IMR-90 (cell line): Measurements from ENCODE around the gene CSH2. TPM values are rescaled to one million over a fixed set of nuclear protein-coding genes. Genes with fewer than 3 reads are reported as not detected.
A peak's percentile ranks its signal among the peaks of the same experiment; 100 is the strongest.
"Not testable (repeated sequence)": the region's sequence is repeated elsewhere in the genome, so short reads cannot be mapped to it uniquely, and the experiment has no call there.

Experiments
- ATAC-seq: fragments of 200-7000 bp; cut with Tn5 transposase; 2 replicates; pipeline ENCODE4 v1.9.1; 2020; ENCODE audit warnings: low read depth, mild to moderate bottlenecking, moderate library complexity
- BruUV-seq: library from RNA; stranded (reverse); fragments of 400-500 nt; replicated peaks from 2 replicates; lab custom pipeline; 2021; lab: Mats Ljungman, UMichigan
- CTCF ChIA-PET: fragments of 300-600 bp; formaldehyde crosslinking; extraction: SDS; loops from one replicate; lab custom pipeline; 2021; ENCODE audit warnings: antibody characterized with exemption; lab: Yijun Ruan, JAX
- POLR2A ChIA-PET: fragments of 300-600 bp; sonication (Branson Sonifier 250); formaldehyde crosslinking; loops from one replicate; lab custom pipeline; 2022; ENCODE audit warnings: antibody characterized with exemption; ENCODE audit not compliant: unreplicated experiment; lab: Charles Lee
- DNase-seq: peaks from one replicate; pipeline ENCODE4 v3.0.0; 2013
- H2AFZ ChIP-seq: replicated peaks from 2 replicates; pipeline ENCODE3; 2013; ENCODE audit warnings: low read length, mild to moderate bottlenecking; ENCODE audit not compliant: poor library complexity
- H2AK5ac ChIP-seq: 2 replicates; pipeline ENCODE4 v1.6.1; 2013; ENCODE audit warnings: low read depth, low read length, inconsistent platforms
- H2AK9ac ChIP-seq: replicated peaks from 2 replicates; pipeline ENCODE3; 2013; ENCODE audit warnings: mild to moderate bottlenecking, low read depth, low read length, moderate library complexity; ENCODE audit not compliant: poor library complexity
- H2BK120ac ChIP-seq: 2 replicates; pipeline ENCODE4 v1.6.1; 2013; ENCODE audit warnings: low read depth, low read length, inconsistent platforms
- H2BK15ac ChIP-seq: 3 replicates; pipeline ENCODE4 v1.6.1; 2013; ENCODE audit warnings: low read depth, low read length, inconsistent platforms
- H2BK20ac ChIP-seq: 2 replicates; pipeline ENCODE4 v1.6.1; 2013; ENCODE audit warnings: low read depth, mild to moderate bottlenecking, inconsistent platforms, low read length, moderate library complexity
- H2BK5ac ChIP-seq: 2 replicates; pipeline ENCODE4 v1.6.1; 2013; ENCODE audit warnings: mild to moderate bottlenecking, low read depth, low read length, inconsistent platforms; ENCODE audit not compliant: poor library complexity, severe bottlenecking
- H3K14ac ChIP-seq: replicated peaks from 2 replicates; pipeline ENCODE4 v1.6.1; 2013; ENCODE audit warnings: low read depth, low read length, inconsistent platforms
- H3K18ac ChIP-seq: 2 replicates; pipeline ENCODE4 v1.6.1; 2013; ENCODE audit warnings: low read depth, low read length, control low read depth
- H3K23ac ChIP-seq: 2 replicates; pipeline ENCODE4 v1.6.1; 2013; ENCODE audit warnings: low read depth, low read length, inconsistent platforms
- H3K27ac ChIP-seq: 2 replicates; pipeline ENCODE4 v1.5.1; 2013; ENCODE audit warnings: mild to moderate bottlenecking, control low read depth, low read length; ENCODE audit not compliant: insufficient read depth
- H3K27me3 ChIP-seq: 2 replicates; pipeline ENCODE4 v1.6.1; 2013; ENCODE audit warnings: low read length; ENCODE audit not compliant: control insufficient read depth, insufficient read depth
- H3K36me3 ChIP-seq: 2 replicates; pipeline ENCODE4 v1.6.1; 2013; ENCODE audit warnings: low read length, mixed read lengths; ENCODE audit not compliant: control insufficient read depth, insufficient read depth
- H3K4ac ChIP-seq: 2 replicates; pipeline ENCODE4 v1.6.1; 2013; ENCODE audit warnings: low read depth, low read length, inconsistent platforms
- H3K4me1 ChIP-seq: 2 replicates; pipeline ENCODE4 v1.6.1; 2013; ENCODE audit warnings: low read length, mixed read lengths; ENCODE audit not compliant: control insufficient read depth, insufficient read depth
- H3K4me2 ChIP-seq: 2 replicates; pipeline ENCODE4 v1.6.1; 2013; ENCODE audit warnings: low read depth, mild to moderate bottlenecking, control low read depth, low read length, moderate library complexity
- H3K4me3 ChIP-seq: 2 replicates; pipeline ENCODE4 v1.5.1; 2013; ENCODE audit warnings: low read depth, mild to moderate bottlenecking, control low read depth, low read length, moderate library complexity; ENCODE audit not compliant: insufficient read depth
- H3K56ac ChIP-seq: 2 replicates; pipeline ENCODE4 v1.6.1; 2013; ENCODE audit warnings: low read length, inconsistent platforms; ENCODE audit not compliant: insufficient read depth; ENCODE audit errors: extremely low read depth
- H3K79me1 ChIP-seq, 2 experiments: 2 replicates each; pipeline ENCODE4 v1.6.1; 2013; ENCODE audit warnings: low read length in 2 of 2, inconsistent platforms in 1 of 2, low read depth in 1 of 2
- H3K9ac ChIP-seq: 2 replicates; pipeline ENCODE4 v1.6.1; 2013; ENCODE audit warnings: low read depth, low read length, control low read depth
- H3K9me1 ChIP-seq: 2 replicates; pipeline ENCODE4 v1.6.1; 2013; ENCODE audit warnings: low read length, inconsistent platforms; ENCODE audit not compliant: insufficient read depth
- H3K9me3 ChIP-seq: 2 replicates; pipeline ENCODE4 v1.6.1; 2013; ENCODE audit warnings: low read length; ENCODE audit not compliant: control insufficient read depth, insufficient read depth
- H4K20me1 ChIP-seq: 2 replicates; pipeline ENCODE4 v1.6.1; 2013; ENCODE audit warnings: low read length, inconsistent platforms; ENCODE audit not compliant: insufficient read depth
- H4K5ac ChIP-seq: 2 replicates; pipeline ENCODE4 v1.6.1; 2013; ENCODE audit warnings: mild to moderate bottlenecking, low read depth, low read length, control low read depth
- H4K8ac ChIP-seq, 2 experiments: 2 replicates each; pipeline ENCODE4 v1.6.1; 2013; ENCODE audit warnings: low read depth in 2 of 2, low read length in 2 of 2, control low read depth in 1 of 2, inconsistent platforms in 1 of 2
- H4K91ac ChIP-seq: 2 replicates; pipeline ENCODE4 v1.6.1; 2013; ENCODE audit warnings: low read depth, low read length, inconsistent platforms; ENCODE audit not compliant: insufficient read depth
- MAFK ChIP-seq: IDR thresholded peaks from 2 replicates; pipeline ENCODE4 v1.6.1; 2012; ENCODE audit warnings: low read depth, low read length, improper control_type of control experiment
- RAD21 ChIP-seq: IDR thresholded peaks from 2 replicates; pipeline ENCODE4 v1.6.1; 2012; ENCODE audit warnings: low read length, improper control_type of control experiment
- WGBS, 2 experiments: methylation state at CpG; one replicate each; pipeline versions ENCODE4 v1.1.5 to v1.1.7; 2013; ENCODE audit warnings: missing lambda C conversion rate in 2 of 2; ENCODE audit not compliant: insufficient read length in 1 of 2; ENCODE audit errors: extremely low coverage in 2 of 2; 5-methylcytosine and 5-hydroxymethylcytosine counted together
- dilution Hi-C: fragments of 300-500 bp; cut with HindIII; formaldehyde crosslinking; loops from one replicate; pipeline ENCODE4 v1.14.3; 2018; ENCODE audit warnings: low sequenced_read_pairs; ENCODE audit not compliant: unreplicated experiment
- in situ Hi-C: fragments of 300-500 bp; cut with MboI; formaldehyde crosslinking; loops from 3 replicates; pipeline ENCODE4 v1.14.3; 2019; ENCODE audit warnings: low sequenced_read_pairs, inconsistent platforms, mixed read lengths
- intact Hi-C: fragments of 100-400 bp; cut with micrococcal nuclease; formaldehyde crosslinking; loops from 2 replicates; pipeline ENCODE4 v1.10.0; 2022
- polyA plus RNA-seq, 3 experiments: library from polyadenylated mRNA; depleted of rRNA; stranded (reverse); fragments of >200 nt; gene quantifications; 2 replicates each; pipeline ENCODE4 v1.2.3, GENCODE V29; 2012; ENCODE audit warnings: low replicate concordance in 1 of 3
- total RNA-seq: library from RNA; depleted of rRNA; stranded (reverse); fragments of >200 nt; gene quantifications from 2 replicates; pipeline ENCODE4 v1.2.3, GENCODE V29; 2012
- TF ChIP-seq, protein P1 (sequence below): conservative IDR thresholded peaks from 2 replicates; pipeline ENCODE4 v1.5.1; 2012; ENCODE audit warnings: mild to moderate bottlenecking, low read depth, low read length, improper control_type of control experiment

CSH2 gene
- total and polyA plus RNA-seq, 2 of the 4 experiments (the other 2 are of a cell fraction), result not detected

DNA sequence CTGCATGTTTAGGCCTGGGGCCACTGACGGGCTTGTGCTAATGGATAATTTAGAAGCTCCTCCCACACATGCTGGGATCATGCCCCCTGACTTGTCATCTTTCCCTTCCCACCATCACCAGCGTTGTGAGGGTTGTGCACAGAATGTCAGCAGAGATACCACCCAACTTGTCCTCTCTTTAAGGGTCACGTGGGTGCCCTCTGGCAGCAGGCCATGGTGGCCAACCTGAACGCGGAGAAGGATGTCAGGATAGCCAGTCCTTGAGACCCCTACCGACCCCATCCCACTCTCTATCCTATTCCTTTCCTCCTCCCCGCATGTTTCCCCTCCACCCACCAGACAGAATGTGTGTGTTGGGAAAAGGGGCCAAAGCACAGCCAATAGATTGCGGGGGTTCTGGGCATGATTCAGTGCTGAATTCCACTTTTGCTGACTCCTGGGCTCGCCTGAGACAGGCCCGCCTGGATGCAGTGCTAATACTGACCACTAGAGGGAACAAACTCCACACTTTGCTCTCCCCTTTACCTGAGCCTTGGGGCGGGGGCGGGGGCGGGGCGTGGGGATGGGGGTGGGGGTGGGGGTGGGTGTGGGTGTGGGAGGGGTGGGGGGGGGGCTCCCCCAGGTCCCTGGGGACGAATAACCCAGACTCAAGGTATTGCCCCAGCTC lies 8.6 kb upstream of the CSH2 start, which contains the start of gene GH2:
TSS of gene GH2 (minus strand) at position 10 of the 667 bp plus-strand sequence. CDS start 143 bp downstream, outside the sequence.
- Histone ChIP-seq H2BK15ac (no peak within 1 kb of the TSS), H2AFZ (no peak within 1 kb of the TSS), H3K36me3 (no peaks in the 10 kb centered on the region), H3K9me1 (no peaks in the 10 kb centered on the region), H3K18ac (no peak within 1 kb of the TSS), H2AK5ac (no peak within 1 kb of the TSS), H2AK9ac (no peak within 1 kb of the TSS), H3K4me3 (no peak within 1 kb of the TSS), H3K27me3 (peaks cover 22% of the 10 kb centered on the region), H3K23ac (no peak within 1 kb of the TSS), H4K8ac (no peak within 1 kb of the TSS), H3K9ac (no peak within 1 kb of the TSS), H3K4ac (no peak within 1 kb of the TSS), H3K14ac (no peak within 1 kb of the TSS), H4K91ac (no peak within 1 kb of the TSS), H3K56ac (no peak within 1 kb of the TSS), H3K79me1 (no peaks in the 10 kb centered on the region), H2BK5ac (no peak within 1 kb of the TSS), H2BK120ac (no peak within 1 kb of the TSS), H3K4me2 (no peak within 1 kb of the TSS), H2BK20ac (no peak within 1 kb of the TSS), H4K5ac (no peak within 1 kb of the TSS), H3K27ac (no peak within 1 kb of the TSS), H3K9me3 (no peaks in the 10 kb centered on the region), H3K4me1 (no peaks in the 10 kb centered on the region), H4K20me1 (no peaks in the 10 kb centered on the region)
- POLR2A ChIA-PET, result no interaction called here
- BruUV-seq, result no TSS peak
- in situ Hi-C loops (no loop called here), intact Hi-C loops (no loop called here), dilution Hi-C loops (no loop called here)
- 40% methylated on average over 1 of the region's 15 CpGs; no CpG with 5 or more reads in 1 of the 2 experiments for WGBS, 2 experiments
- peak; percentile 93 for ATAC-seq
- CTCF ChIA-PET, result interaction anchor here (1.2 kb wide), 1 partner anchor 16 kb away, joined by 4 read pairs; no protein-coding TSS in a partner anchor
- peak; percentile 34 for DNase-seq
- TF ChIP-seq MAFK, result peak; percentile 42; the same call in 1 of the 2 replicates
- no peak for TF ChIP-seq RAD21
- TF ChIP-seq, protein P1, sequence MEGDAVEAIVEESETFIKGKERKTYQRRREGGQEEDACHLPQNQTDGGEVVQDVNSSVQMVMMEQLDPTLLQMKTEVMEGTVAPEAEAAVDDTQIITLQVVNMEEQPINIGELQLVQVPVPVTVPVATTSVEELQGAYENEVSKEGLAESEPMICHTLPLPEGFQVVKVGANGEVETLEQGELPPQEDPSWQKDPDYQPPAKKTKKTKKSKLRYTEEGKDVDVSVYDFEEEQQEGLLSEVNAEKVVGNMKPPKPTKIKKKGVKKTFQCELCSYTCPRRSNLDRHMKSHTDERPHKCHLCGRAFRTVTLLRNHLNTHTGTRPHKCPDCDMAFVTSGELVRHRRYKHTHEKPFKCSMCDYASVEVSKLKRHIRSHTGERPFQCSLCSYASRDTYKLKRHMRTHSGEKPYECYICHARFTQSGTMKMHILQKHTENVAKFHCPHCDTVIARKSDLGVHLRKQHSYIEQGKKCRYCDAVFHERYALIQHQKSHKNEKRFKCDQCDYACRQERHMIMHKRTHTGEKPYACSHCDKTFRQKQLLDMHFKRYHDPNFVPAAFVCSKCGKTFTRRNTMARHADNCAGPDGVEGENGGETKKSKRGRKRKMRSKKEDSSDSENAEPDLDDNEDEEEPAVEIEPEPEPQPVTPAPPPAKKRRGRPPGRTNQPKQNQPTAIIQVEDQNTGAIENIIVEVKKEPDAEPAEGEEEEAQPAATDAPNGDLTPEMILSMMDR, result peak; percentile 44

DNA sequence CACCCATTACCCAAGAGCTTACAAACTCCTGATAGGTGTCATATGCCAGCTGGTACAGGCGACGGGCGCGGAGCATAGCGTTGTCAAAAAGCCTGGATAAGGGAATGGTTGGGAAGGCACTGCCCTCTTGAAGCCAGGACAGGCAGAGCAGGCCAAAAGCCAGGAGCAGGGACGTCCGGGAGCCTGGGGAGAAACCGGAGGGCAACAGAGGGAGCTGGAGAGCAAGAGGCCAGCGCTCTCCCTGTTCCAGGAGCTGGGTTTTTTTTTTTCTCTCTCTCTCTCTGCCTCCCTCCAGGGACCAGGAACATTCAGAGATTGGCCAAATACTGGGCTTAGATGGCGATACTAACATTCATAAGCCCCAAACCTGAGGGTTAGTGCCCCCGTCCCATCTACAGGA lies 7.9 kb upstream of the CSH2 start:
- H3K36me3 ChIP-seq, H3K23ac ChIP-seq, H3K4me2 ChIP-seq, H2AK9ac ChIP-seq, intact Hi-C loops, H3K4ac ChIP-seq, POLR2A ChIA-PET, H2BK15ac ChIP-seq, H2BK5ac ChIP-seq, H3K4me1 ChIP-seq, in situ Hi-C loops, H3K14ac ChIP-seq, DNase-seq, H3K4me3 ChIP-seq, H4K20me1 ChIP-seq, BruUV-seq, H2BK20ac ChIP-seq, H4K91ac ChIP-seq, dilution Hi-C loops, H3K9ac ChIP-seq, H2AFZ ChIP-seq, H4K5ac ChIP-seq, H3K9me1 ChIP-seq, H3K56ac ChIP-seq, H2AK5ac ChIP-seq, H2BK120ac ChIP-seq, H3K18ac ChIP-seq, H3K27ac ChIP-seq, H3K79me1 ChIP-seq, H3K9me3 ChIP-seq, H4K8ac ChIP-seq: not testable (repeated sequence)
- peaks cover 24% of the 10 kb centered on the region for H3K27me3 ChIP-seq
- no CpG with 5 or more reads among the region's 11 CpGs for WGBS, 2 experiments
- ATAC-seq, result peak; percentile 11; the same call in 1 of the 2 replicates
- CTCF ChIA-PET, result interaction anchor here (0.6 to 1.2 kb wide), 2 partner anchors 15 to 257 kb away, joined by 3 to 4 read pairs; no protein-coding TSS in a partner anchor
